Cardiac muscle cell (in vitro differentiated cells and primary cell): ENCODE measurements around the gene PLEKHA6. TPM values are rescaled to one million over a fixed set of nuclear protein-coding genes. Genes with fewer than 3 reads are reported as not detected.

Experiments used
- DNase-seq, 2 donors: peaks; one replicate each; pipeline versions ENCODE4 v3.0.0 to v3.0.0-alpha.2; 2010 to 2017; ENCODE audit warnings: low read depth in 1 of 2, low spot score in 1 of 2
- H3K27ac ChIP-seq: fragments of 200-600 bp; sonication (generic); 2 replicates; pipeline ENCODE4 v1.5.1; 2016
- H3K27me3 ChIP-seq: fragments of 200-600 bp; sonication (generic); 2 replicates; pipeline ENCODE4 v1.6.0; 2016; ENCODE audit warnings: control low read depth
- H3K36me3 ChIP-seq: fragments of 200-600 bp; sonication (generic); 2 replicates; pipeline ENCODE4 v1.5.1; 2016; ENCODE audit warnings: control low read depth
- H3K4me1 ChIP-seq: fragments of 200-600 bp; sonication (generic); 2 replicates; pipeline ENCODE4 v1.8.1; 2017; ENCODE audit warnings: low read depth, mild to moderate bottlenecking, mixed run types
- H3K4me3 ChIP-seq: fragments of 200-600 bp; sonication (generic); 2 replicates; pipeline ENCODE4 v1.5.1; 2016; ENCODE audit warnings: mild to moderate bottlenecking
- H3K9me3 ChIP-seq: fragments of 200-600 bp; sonication (generic); 2 replicates; pipeline ENCODE4 v1.5.1; 2017; ENCODE audit warnings: low read depth, mild to moderate bottlenecking, control low read depth
- polyA plus RNA-seq: library from polyadenylated mRNA; unstranded; fragments of >200 nt; fragmentation: Nextera tagmentation; extraction: Ambion mirVana; gene quantifications from 2 replicates; pipeline ENCODE4 v1.2.1, GENCODE V29; 2016
- total RNA-seq: library from RNA; depleted of rRNA; stranded (reverse); fragments of >200 nt; gene quantifications from 2 replicates; pipeline ENCODE4 v1.2.3, GENCODE V29; 2016
- TF ChIP-seq, protein P1 (sequence below): IDR thresholded peaks from 2 replicates; pipeline ENCODE4 v1.5.1; 2012; ENCODE audit warnings: low read depth, mild to moderate bottlenecking, low read length

The PLEKHA6 gene
- total and polyA plus RNA-seq, 2 experiments from 2014 or later, result 41.6 to 44.1 TPM

DNA sequence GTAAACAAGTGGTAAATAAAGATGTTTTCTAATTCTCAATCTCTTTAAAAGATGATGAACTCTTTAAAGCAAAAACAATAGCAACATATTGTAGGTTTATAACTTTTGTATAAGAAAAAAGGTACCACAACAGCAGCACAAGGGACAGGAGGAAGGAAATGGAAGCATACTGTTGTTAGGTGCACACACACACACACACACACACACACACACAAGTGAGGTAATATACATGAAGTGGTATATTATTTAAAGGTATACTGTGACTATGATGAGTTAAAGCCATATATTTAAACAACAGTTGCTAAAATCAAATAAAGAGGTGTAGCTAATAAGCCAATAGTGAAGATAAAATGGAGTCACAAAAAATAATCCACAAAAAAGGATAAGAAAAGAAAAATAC, 31.9 kb upstream of the PLEKHA6 start:
- TF ChIP-seq, protein P1, sequence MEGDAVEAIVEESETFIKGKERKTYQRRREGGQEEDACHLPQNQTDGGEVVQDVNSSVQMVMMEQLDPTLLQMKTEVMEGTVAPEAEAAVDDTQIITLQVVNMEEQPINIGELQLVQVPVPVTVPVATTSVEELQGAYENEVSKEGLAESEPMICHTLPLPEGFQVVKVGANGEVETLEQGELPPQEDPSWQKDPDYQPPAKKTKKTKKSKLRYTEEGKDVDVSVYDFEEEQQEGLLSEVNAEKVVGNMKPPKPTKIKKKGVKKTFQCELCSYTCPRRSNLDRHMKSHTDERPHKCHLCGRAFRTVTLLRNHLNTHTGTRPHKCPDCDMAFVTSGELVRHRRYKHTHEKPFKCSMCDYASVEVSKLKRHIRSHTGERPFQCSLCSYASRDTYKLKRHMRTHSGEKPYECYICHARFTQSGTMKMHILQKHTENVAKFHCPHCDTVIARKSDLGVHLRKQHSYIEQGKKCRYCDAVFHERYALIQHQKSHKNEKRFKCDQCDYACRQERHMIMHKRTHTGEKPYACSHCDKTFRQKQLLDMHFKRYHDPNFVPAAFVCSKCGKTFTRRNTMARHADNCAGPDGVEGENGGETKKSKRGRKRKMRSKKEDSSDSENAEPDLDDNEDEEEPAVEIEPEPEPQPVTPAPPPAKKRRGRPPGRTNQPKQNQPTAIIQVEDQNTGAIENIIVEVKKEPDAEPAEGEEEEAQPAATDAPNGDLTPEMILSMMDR, result no peak
- Histone ChIP-seq H3K27ac (no peak overlapping the region), H3K36me3 (no peaks in the 10 kb centered on the region), H3K27me3 (peaks cover 8% of the 10 kb centered on the region), H3K4me3 (no peak overlapping the region), H3K4me1 (no peaks in the 10 kb centered on the region), H3K9me3 (no peaks in the 10 kb centered on the region)
- DNase-seq, result no peak

DNA sequence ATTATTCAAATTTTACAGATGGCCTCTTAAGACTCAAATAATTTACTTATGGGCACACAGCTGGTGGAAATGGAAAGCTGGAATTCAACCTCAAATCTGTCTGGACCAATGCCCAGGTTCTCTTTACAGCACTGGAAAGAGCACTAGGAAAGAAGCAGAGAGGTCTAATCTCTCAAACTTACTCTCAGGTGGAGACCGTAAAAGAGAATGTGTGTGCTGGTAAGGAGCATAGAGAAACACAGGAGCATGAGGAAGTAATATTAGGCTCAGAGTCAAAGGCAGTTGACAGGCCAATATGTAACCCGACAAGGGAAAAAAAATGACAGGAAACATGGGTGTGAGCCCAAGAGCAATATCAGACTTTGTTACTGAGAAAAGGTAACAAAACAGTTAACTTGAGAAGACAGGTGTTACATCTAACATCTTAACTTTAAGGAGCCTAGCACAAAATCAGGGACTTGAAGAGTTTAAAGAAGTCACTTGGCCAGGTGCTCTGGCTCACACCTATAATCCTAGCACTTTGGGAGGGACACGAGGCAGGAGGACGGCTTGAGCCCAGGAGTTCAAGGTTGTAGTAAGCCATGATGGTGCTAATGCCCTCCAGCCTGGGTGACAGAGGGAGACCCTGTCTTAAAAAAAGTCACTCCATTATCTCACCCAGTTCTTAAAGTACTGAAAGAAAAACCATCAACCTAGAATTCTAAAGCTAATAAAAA, 31.2 kb upstream of the PLEKHA6 start:
- H3K4me3 ChIP-seq, result no peak overlapping the region
- no peaks in the 10 kb centered on the region for H3K9me3 ChIP-seq
- no peaks in the 10 kb centered on the region for H3K36me3 ChIP-seq
- H3K27me3 ChIP-seq, result peaks cover 15% of the 10 kb centered on the region
- no peak overlapping the region for H3K27ac ChIP-seq
- TF ChIP-seq, protein P1, result no peak
- H3K4me1 ChIP-seq, result no peaks in the 10 kb centered on the region
- DNase-seq, result peak in 1 of 2 donors; percentile 44

DNA sequence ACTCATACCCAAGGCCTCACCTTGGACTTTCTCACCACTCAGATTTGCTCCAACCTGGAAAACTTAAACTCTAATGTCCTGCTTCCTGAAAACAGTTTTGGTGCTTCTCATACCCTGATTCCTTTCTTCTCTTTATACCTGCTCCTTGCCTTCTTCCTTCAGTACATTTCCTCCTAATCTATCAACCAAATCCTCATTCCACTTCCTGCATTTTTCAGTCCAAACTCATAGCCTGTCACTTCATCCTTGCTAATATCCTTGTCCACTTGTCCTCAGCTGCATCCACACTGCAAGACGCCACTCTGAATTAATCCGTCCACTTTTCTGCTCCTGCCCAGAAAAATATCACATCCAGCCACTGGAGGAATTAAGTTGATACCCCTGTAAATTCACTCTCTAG, 26.0 kb upstream of the PLEKHA6 start:
- Histone ChIP-seq H3K9me3 (no peaks in the 10 kb centered on the region), H3K36me3 (no peaks in the 10 kb centered on the region), H3K4me3 (no peak overlapping the region), H3K27me3 (peaks cover 57% of the 10 kb centered on the region), H3K27ac (no peak overlapping the region), H3K4me1 (no peaks in the 10 kb centered on the region)
- no peak for DNase-seq
- TF ChIP-seq, protein P1, result no peak

DNA sequence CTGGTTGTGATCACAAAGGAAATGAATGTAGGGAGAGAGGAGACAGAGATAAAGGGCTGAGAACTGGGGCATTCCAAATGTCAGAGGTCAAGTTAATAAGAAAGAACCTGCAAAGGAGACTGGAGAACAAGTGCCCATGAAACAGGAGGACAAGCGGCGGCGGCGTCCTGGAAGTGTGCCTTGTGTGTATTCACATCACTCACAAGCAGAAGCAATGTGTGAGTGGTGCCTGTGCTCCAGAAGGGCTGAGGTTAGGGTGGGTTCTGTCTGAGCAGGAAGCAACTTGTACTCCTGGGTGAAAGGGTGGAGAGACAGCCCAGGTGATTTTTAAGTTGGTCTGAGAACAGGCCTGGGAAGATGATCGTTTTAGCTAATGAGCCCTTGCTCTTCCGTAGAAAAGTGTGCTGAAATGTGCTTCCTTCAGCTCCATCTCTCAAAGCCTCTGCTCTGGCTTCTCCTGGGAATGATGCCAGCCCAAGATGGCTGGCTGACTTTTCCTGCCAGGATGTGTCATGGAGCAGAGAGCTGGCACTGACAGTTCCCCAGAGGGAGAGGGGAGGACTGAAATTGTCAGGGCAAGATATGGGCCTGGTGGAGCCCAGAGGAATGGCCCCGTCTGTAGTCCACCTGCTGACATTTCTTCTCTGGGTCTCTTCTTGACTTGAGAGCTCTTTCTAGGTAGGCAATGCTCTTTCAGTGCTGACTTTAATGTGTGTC, 25.1 kb upstream of the PLEKHA6 start:
- peak in 1 of 2 donors; percentile 62 for DNase-seq
- H3K4me3 ChIP-seq, result no peak overlapping the region

DNA sequence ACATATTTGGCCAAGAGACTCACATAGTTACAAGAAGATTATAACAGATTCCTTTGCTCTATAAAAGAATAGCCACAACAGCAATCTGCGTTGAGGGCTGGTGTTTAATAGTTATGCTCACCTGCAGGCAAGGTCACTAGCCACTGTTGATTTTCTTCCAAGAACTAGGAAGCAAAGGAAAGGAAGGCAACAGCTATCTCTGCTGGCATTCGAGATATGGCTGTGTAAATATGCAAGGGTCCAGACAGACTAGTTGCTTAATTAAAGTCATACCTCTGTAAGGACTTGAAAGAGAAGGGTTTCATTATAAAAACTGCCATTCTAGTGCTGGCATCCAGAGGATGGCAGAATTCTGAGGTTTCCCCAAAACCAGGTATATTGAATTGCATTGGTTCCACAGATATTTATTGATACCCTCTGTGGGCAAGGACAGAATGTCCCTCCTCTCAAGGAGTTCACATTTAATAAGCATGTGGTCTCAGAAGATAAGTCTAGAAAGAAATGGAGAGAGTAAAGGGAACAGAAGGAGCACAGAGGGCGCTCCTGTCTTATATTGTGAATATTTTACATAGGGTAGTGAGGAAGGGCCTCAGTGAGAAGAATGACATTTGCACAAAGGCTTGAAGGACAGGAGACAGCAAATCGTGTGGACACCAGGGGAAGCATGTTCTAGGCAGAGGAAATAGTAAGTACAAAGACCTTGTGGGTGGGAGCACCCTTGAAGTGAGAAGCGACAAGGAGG, 23.6 kb upstream of the PLEKHA6 start:
- Histone ChIP-seq H3K4me3 (no peak overlapping the region), H3K27me3 (peaks cover 81% of the 10 kb centered on the region), H3K9me3 (no peaks in the 10 kb centered on the region), H3K4me1 (no peaks in the 10 kb centered on the region), H3K27ac (no peak overlapping the region), H3K36me3 (no peaks in the 10 kb centered on the region)
- TF ChIP-seq, protein P1, result no peak
- no peak for DNase-seq

More for the DNA sequence above, 25.1 kb upstream of the PLEKHA6 start:
- H3K4me1 ChIP-seq, result no peaks in the 10 kb centered on the region
- no peak overlapping the region for H3K27ac ChIP-seq
- H3K36me3 ChIP-seq, result no peaks in the 10 kb centered on the region
- no peaks in the 10 kb centered on the region for H3K9me3 ChIP-seq
- TF ChIP-seq, protein P1, result no peak
- H3K27me3 ChIP-seq, result peaks cover 66% of the 10 kb centered on the region
